Activated T-cell treated with anti-CD3 and anti-CD28 coated beads, Interleukin-2, amount 50 U/mL, for 24 hours (primary cell): ENCODE data around the gene PDE1C.

Experiments
- DNase-seq: peaks from one replicate; pipeline ENCODE4 v3.0.0-alpha.2; 2020
- H3K27ac Mint-ChIP-seq: 2 replicates; pipeline ENCODE4 v1.8.0; 2020; ENCODE audit warnings: mild to moderate bottlenecking, mixed read lengths
- H3K27me3 Mint-ChIP-seq: 2 replicates; pipeline ENCODE4 v1.8.0; 2020; ENCODE audit warnings: mixed read lengths
- H3K36me3 Mint-ChIP-seq: 2 replicates; pipeline ENCODE4 v1.8.0; 2020; ENCODE audit warnings: low read depth, mixed read lengths
- H3K4me1 Mint-ChIP-seq: 2 replicates; pipeline ENCODE4 v1.8.0; 2020; ENCODE audit warnings: low read depth, mixed read lengths
- H3K4me3 Mint-ChIP-seq: 2 replicates; pipeline ENCODE4 v1.8.0; 2020; ENCODE audit warnings: mild to moderate bottlenecking, moderate library complexity, mixed read lengths
- H3K9me3 Mint-ChIP-seq: 2 replicates; pipeline ENCODE4 v1.8.0; 2020; ENCODE audit warnings: mixed read lengths

The PDE1C gene

DNA sequence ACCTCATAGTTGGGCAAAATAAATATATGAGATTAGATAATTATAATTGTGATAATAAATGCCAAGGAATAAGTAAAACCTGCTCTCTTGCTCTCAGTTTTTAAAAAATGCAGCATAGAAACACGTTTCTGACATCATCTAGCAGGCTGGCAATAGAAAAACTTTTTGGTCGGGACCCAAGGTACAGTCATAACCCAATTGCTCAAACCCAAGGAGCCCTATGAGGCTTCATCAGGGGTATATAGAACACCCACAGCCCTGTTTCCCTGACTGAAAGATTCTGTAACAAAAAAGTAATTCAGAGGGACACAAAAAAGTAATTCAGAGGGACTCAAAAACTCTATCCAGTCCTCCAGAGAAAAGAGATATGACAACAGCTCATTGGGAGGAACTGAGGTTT is 3.8 kb downstream of the PDE1C start:
- H3K27ac Mint-ChIP-seq, result no peak overlapping the region
- peaks cover 21% of the 10 kb centered on the region for H3K27me3 Mint-ChIP-seq
- H3K36me3 Mint-ChIP-seq, result no peaks in the 10 kb centered on the region
- H3K4me1 Mint-ChIP-seq, result no peaks in the 10 kb centered on the region
- no peak for DNase-seq
- H3K9me3 Mint-ChIP-seq, result peaks cover 3% of the 10 kb centered on the region
- no peak overlapping the region for H3K4me3 Mint-ChIP-seq

DNA sequence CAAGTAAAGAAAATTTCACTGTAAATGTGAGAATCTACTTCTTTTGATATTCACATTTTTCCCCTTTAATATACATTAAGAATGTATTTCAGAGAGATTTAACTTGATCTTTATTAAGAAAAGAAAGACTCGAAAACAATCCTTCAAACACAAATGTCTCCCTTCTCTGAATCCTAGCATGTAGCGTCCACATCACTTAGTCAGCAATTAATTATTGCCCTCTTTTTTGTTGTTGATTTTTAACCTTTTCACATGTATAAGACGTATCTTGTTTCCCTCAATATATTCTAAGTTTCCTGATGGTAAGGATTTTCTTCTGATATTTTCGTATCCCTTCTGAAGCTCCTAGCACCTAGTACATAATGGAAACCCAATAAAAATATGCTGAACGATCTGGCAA is 6.6 kb downstream of the PDE1C start:
- H3K4me3 Mint-ChIP-seq, result no peak overlapping the region
- H3K9me3 Mint-ChIP-seq, result no peaks in the 10 kb centered on the region
- H3K4me1 Mint-ChIP-seq, result no peaks in the 10 kb centered on the region

GRCh38 chr7:32062150-32062549 is 8.1 kb downstream of the PDE1C start:
- no peak for DNase-seq
- Mint-ChIP-seq H3K9me3 (no peaks in the 10 kb centered on the region), H3K27me3 (no peaks in the 10 kb centered on the region), H3K27ac (no peak overlapping the region), H3K4me1 (no peaks in the 10 kb centered on the region), H3K36me3 (no peaks in the 10 kb centered on the region), H3K4me3 (no peak overlapping the region)

More for the DNA sequence above, 6.6 kb downstream of the PDE1C start:
- Mint-ChIP-seq H3K27ac (no peak overlapping the region), H3K27me3 (no peaks in the 10 kb centered on the region), H3K36me3 (no peaks in the 10 kb centered on the region)
- no peak for DNase-seq

DNA sequence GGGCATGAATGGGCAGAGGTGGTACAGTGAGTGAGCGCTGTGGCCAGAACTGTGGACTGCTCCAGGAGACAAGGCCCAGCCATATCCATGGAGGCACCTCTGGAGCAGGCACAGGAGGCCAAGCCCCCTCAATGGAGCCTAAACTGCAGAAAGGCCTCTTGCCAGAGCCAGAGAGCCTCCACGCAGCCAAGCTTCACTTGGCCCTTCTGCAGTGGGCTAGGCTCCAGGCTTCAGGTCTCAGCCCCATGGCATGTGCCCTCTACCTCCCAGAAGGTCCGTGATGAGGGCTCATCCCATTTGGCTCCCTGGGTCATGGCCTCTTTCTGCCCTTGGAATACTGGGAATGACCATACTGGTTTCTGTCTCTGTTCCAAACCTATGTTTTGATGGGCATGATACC is 8.9 kb downstream of the PDE1C start:
- Mint-ChIP-seq H3K4me3 (no peak overlapping the region), H3K27ac (no peak overlapping the region), H3K27me3 (no peaks in the 10 kb centered on the region), H3K4me1 (no peaks in the 10 kb centered on the region), H3K9me3 (no peaks in the 10 kb centered on the region), H3K36me3 (no peaks in the 10 kb centered on the region)
- no peak for DNase-seq

- DNase-seq, result no peak
- H3K36me3 Mint-ChIP-seq, result no peaks in the 10 kb centered on the region
- no peaks in the 10 kb centered on the region for H3K9me3 Mint-ChIP-seq
- H3K27ac Mint-ChIP-seq, result no peak overlapping the region
- H3K4me3 Mint-ChIP-seq, result no peak overlapping the region
- H3K27me3 Mint-ChIP-seq, result no peaks in the 10 kb centered on the region
- no peaks in the 10 kb centered on the region for H3K4me1 Mint-ChIP-seq
Observed at GRCh38 chr7:32059289-32060011, 10.8 kb downstream of the PDE1C start.

DNA sequence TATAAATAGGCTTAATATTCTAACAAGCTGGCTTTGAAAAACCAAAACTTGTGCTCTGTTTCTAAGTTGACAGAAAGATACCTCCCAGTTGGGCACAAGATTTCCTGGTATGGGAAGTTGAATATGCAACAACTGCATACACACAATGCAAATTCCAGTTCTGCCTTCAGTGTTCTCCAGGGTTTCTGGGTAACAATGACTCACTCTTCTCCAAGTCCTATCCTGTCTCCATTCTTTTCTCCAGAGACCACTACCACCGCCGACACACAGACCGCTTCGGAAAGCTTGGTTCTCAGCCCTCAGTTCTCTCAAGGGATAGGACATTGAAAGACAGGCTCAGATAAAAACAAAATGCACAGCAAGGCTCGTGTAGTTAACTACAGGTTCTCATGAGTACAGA is 12.2 kb downstream of the PDE1C start:
- DNase-seq, result no peak
- Mint-ChIP-seq H3K9me3 (no peaks in the 10 kb centered on the region), H3K27ac (no peak overlapping the region), H3K36me3 (no peaks in the 10 kb centered on the region), H3K4me3 (no peak overlapping the region), H3K4me1 (no peaks in the 10 kb centered on the region), H3K27me3 (no peaks in the 10 kb centered on the region)

DNA sequence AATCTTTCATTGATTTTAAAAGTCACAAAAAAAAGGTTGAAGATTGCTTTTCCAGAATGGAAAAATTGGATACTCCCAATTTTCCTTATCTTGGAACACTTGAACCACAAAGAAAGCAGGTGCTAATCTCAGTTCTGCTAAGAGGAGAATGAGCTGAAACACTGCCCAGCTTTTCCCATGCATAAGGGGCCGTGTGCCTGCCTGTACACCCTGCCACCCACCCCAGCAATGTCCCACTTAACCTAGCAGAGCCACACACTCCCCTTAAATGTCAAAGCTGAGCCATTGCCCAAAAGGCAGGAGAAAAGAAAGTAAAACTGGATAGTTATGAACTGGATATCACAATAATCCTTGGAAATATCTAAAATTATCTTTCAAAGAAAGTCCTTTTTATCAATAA is 13.4 kb downstream of the PDE1C start:
- no peak overlapping the region for H3K27ac Mint-ChIP-seq
- H3K4me3 Mint-ChIP-seq, result no peak overlapping the region
- H3K36me3 Mint-ChIP-seq, result no peaks in the 10 kb centered on the region

GRCh38 chr7:32053204-32053603 is 17.0 kb downstream of the PDE1C start:
- Mint-ChIP-seq H3K36me3 (no peaks in the 10 kb centered on the region), H3K27ac (no peak overlapping the region), H3K4me3 (no peak overlapping the region), H3K9me3 (peaks cover 9% of the 10 kb centered on the region), H3K27me3 (no peaks in the 10 kb centered on the region), H3K4me1 (no peaks in the 10 kb centered on the region)
- no peak for DNase-seq

More for the DNA sequence above, 13.4 kb downstream of the PDE1C start:
- no peaks in the 10 kb centered on the region for H3K4me1 Mint-ChIP-seq
- H3K9me3 Mint-ChIP-seq, result no peaks in the 10 kb centered on the region
- H3K27me3 Mint-ChIP-seq, result no peaks in the 10 kb centered on the region
- DNase-seq, result no peak

DNA sequence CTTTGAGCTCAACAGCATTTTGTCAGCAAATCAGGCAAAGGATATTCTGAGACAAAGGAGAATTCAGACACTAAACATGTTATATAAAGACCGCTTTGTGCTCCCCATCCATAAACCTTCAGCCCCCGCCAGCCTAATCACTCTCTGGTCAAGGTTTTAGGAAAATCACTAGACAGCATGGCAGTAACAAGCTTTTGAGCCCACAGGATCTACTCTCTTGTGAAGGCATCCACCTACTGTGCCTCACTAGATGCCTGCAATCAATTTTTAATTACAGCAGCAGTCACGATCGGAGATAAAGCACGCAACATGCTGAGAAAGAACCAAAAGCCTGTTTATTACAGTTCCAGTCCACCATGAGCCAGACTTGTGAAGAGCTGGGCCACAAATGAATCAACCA is 19.1 kb downstream of the PDE1C start:
- Mint-ChIP-seq H3K36me3 (no peaks in the 10 kb centered on the region), H3K4me3 (no peak overlapping the region), H3K27ac (no peak overlapping the region), H3K9me3 (peaks cover 9% of the 10 kb centered on the region), H3K27me3 (no peaks in the 10 kb centered on the region), H3K4me1 (no peaks in the 10 kb centered on the region)
- no peak for DNase-seq

- H3K27me3 Mint-ChIP-seq, result no peaks in the 10 kb centered on the region
- DNase-seq, result no peak
- no peak overlapping the region for H3K27ac Mint-ChIP-seq
- peaks cover 9% of the 10 kb centered on the region for H3K9me3 Mint-ChIP-seq
- no peak overlapping the region for H3K4me3 Mint-ChIP-seq
- H3K4me1 Mint-ChIP-seq, result no peaks in the 10 kb centered on the region
- no peaks in the 10 kb centered on the region for H3K36me3 Mint-ChIP-seq
Observed at GRCh38 chr7:32049599-32049998, 20.6 kb downstream of the PDE1C start.

DNA sequence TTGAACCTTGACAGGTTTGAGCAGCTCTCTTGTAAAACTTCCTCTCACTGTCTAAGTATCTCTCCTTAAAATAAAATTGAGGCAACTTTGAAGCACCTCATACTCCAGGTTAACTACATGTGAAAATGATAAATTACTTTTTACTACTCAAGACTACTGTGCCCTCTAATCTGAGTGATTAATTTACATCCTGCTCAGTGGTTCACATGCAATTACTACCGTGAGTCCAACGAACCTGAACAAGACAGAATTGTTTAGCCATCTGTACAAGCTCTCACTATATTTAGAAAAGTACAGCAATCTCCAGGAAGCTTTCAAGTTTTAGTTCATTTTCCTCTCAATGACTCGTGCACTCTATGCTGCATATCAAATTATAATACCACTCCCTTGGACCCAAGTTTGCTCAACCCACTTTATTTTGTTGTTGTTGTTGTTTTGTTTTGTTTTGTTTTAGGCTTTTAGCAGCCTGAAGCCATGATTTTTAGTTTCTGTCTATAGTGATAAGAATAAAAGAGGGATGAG is 21.2 kb downstream of the PDE1C start:
- Mint-ChIP-seq H3K9me3 (peaks cover 9% of the 10 kb centered on the region), H3K27ac (no peak overlapping the region), H3K4me1 (no peaks in the 10 kb centered on the region), H3K27me3 (no peaks in the 10 kb centered on the region), H3K36me3 (no peaks in the 10 kb centered on the region), H3K4me3 (no peak overlapping the region)
- no peak for DNase-seq

DNA sequence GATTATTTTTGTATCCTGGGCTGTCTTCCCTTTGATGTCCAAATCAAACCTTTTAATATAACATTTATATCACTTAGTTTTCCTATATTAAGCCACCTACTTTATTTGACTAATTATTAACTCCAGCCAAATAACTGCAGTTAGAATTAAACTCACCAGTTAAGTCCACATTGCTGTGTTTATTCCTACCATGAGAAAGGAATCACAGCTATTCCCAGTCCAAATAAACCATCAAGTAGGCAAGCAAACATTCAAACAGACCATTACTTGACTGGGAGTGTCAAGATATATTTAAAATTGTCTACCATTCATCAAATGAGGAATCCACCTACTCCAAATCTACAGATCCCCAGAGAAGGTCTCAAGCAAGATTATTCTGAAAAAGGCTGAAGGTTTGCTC is 22.4 kb downstream of the PDE1C start:
- Mint-ChIP-seq H3K4me3 (no peak overlapping the region), H3K36me3 (no peaks in the 10 kb centered on the region), H3K9me3 (peaks cover 13% of the 10 kb centered on the region), H3K27ac (no peak overlapping the region), H3K27me3 (no peaks in the 10 kb centered on the region), H3K4me1 (no peaks in the 10 kb centered on the region)
- DNase-seq, result no peak

DNA sequence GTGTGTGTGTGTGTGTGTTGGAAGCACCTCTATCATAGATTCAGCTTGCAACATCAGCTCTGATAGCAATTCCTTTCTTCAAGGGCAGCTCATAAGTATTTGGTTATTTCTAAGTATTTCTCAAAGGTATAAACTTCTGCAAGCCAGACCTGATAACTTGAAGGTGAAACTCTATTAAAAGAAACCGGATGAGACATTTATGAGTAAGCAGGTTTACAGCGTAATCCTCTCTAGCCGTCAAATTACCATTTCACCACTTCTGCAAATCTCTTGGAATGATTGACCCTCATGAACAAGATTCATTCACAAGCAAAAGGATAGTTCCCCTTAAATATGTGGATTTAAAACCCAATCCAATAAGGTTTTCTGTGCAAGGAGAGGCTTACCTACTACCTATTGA is 23.1 kb downstream of the PDE1C start:
- Mint-ChIP-seq H3K27ac (no peak overlapping the region), H3K4me1 (no peaks in the 10 kb centered on the region), H3K36me3 (no peaks in the 10 kb centered on the region), H3K9me3 (peaks cover 13% of the 10 kb centered on the region), H3K4me3 (no peak overlapping the region), H3K27me3 (no peaks in the 10 kb centered on the region)
- no peak for DNase-seq

DNA sequence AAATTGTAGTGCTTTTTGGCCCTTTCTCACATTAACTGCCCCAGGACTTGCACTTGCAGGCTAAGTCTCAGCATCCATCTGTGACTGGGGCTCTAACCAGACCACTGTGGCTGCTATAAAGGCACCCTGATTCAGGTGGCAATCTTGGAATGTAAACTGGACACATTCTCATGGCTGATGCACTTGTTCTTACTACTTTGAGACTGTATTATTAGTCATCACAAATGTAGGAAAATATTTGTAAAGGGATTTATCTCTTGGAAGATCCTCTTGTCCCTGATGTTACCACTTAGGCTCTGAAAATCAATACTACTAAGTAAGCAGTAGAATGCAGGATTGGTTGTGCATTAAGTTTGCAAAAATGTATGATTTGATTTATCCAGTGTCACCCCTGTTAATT is 25.0 kb downstream of the PDE1C start:
- no peaks in the 10 kb centered on the region for H3K36me3 Mint-ChIP-seq
- no peaks in the 10 kb centered on the region for H3K4me1 Mint-ChIP-seq

DNA sequence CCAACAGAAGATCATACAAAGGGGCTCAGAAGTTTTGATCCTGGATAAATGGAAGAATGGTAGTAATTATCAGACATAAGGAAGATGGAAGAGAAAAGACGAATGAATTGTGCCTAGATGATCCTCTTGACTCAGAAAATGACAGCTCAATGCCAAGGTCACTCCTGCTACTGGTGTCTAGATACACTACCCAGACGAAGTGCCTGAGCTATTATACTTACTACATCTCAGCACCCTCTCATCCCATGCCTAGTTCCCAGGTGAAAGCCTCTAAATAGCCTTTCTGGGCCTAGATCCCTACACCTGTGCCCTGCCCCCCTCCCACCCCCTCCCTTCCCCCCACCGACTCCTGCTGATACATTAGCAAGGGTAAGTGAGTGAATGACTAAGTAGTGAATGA is 25.5 kb downstream of the PDE1C start:
- DNase-seq, result no peak
- H3K27me3 Mint-ChIP-seq, result no peaks in the 10 kb centered on the region
- H3K4me1 Mint-ChIP-seq, result no peaks in the 10 kb centered on the region
- H3K27ac Mint-ChIP-seq, result no peak overlapping the region
- H3K9me3 Mint-ChIP-seq, result peaks cover 8% of the 10 kb centered on the region
- H3K4me3 Mint-ChIP-seq, result no peak overlapping the region
- H3K36me3 Mint-ChIP-seq, result no peaks in the 10 kb centered on the region

More for the DNA sequence above, 25.0 kb downstream of the PDE1C start:
- Mint-ChIP-seq H3K4me3 (no peak overlapping the region), H3K27ac (no peak overlapping the region), H3K9me3 (peaks cover 8% of the 10 kb centered on the region), H3K27me3 (no peaks in the 10 kb centered on the region)
- DNase-seq, result no peak

DNA sequence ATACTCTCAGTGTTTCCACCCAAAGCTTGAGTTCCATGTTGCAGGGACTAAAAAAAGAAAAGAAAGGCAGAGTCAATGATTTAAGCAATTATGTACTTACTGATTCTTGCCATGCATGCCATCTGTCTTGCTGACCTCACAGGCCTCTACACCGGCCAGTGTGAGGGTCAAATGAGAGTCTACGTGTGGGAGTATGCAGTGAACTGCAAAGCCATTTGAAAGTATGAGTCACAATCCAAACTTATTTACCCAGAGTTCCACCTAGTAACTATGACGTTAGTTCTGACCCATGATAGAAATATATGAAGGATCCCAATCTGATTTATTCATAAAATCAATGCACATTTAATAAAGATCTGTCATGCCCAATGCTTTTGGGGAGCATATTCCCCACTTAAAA is 26.5 kb downstream of the PDE1C start:
- Mint-ChIP-seq H3K4me1 (no peaks in the 10 kb centered on the region), H3K9me3 (peaks cover 4% of the 10 kb centered on the region), H3K36me3 (no peaks in the 10 kb centered on the region), H3K27ac (no peak overlapping the region), H3K27me3 (no peaks in the 10 kb centered on the region), H3K4me3 (no peak overlapping the region)
- no peak for DNase-seq
